HEK293 (cell line): ENCODE results near the gene S100B.

Experiments used
- REST ChIP-seq: fragments of 450-650 bp; formaldehyde crosslinking; IDR thresholded peaks from 2 replicates; pipeline ENCODE4 v1.5.1; 2016; ENCODE audit warnings: missing biosample characterization, missing genetic modification characterization
- YY1 ChIP-seq: fragments of 450-650 bp; formaldehyde crosslinking; IDR thresholded peaks from 2 replicates; pipeline ENCODE4 v1.5.1; 2018; ENCODE audit warnings: missing biosample characterization, missing genetic modification characterization
- ZNF274 ChIP-seq, 2 experiments: fragments of 200-500 bp in 1 of 2; fragments of 450-650 bp in 1 of 2; sonication (Bioruptor generic) in 1 of 2; formaldehyde crosslinking in 1 of 2; IDR thresholded peaks; 2 replicates each; pipeline versions ENCODE4 v1.5.1 to v1.6.1; 2014 to 2016; ENCODE audit warnings: borderline replicate concordance in 1 of 2, inconsistent platforms in 1 of 2, low read length in 1 of 2, missing biosample characterization in 1 of 2, missing genetic modification characterization in 1 of 2
- ZNF585B ChIP-seq: fragments of 450-650 bp; formaldehyde crosslinking; IDR thresholded peaks from 2 replicates; pipeline ENCODE4 v1.5.1; 2016; ENCODE audit warnings: missing biosample characterization, missing genetic modification characterization
- ZNF747 ChIP-seq: fragments of 450-650 bp; formaldehyde crosslinking; IDR thresholded peaks from 2 replicates; pipeline ENCODE4 v1.5.1; 2016; ENCODE audit warnings: missing biosample characterization, missing genetic modification characterization
- TF ChIP-seq, protein P1 (sequence below): fragments of 450-650 bp; formaldehyde crosslinking; IDR thresholded peaks from 2 replicates; pipeline ENCODE4 v1.5.1; 2016; ENCODE audit warnings: missing biosample characterization, missing genetic modification characterization
- TF ChIP-seq, protein P2 (sequence below): IDR thresholded peaks from 2 replicates; pipeline ENCODE4 v1.6.1; 2011; ENCODE audit warnings: mild to moderate bottlenecking, low read depth, low read length, borderline replicate concordance

- TF ChIP-seq ZNF274 (IDR thresholded peaks at IDR 0.05; ENCODE audit: low read length) (no peak), ZNF274 (tag by site-specific recombination; IDR thresholded peaks at IDR 0.05; ENCODE audit: borderline replicate concordance) (no peak), REST (tag by site-specific recombination) (no peak), YY1 (no peak), ZNF585B (tag by site-specific recombination) (no peak), ZNF747 (tag by site-specific recombination) (no peak)
- TF ChIP-seq, protein P1, sequence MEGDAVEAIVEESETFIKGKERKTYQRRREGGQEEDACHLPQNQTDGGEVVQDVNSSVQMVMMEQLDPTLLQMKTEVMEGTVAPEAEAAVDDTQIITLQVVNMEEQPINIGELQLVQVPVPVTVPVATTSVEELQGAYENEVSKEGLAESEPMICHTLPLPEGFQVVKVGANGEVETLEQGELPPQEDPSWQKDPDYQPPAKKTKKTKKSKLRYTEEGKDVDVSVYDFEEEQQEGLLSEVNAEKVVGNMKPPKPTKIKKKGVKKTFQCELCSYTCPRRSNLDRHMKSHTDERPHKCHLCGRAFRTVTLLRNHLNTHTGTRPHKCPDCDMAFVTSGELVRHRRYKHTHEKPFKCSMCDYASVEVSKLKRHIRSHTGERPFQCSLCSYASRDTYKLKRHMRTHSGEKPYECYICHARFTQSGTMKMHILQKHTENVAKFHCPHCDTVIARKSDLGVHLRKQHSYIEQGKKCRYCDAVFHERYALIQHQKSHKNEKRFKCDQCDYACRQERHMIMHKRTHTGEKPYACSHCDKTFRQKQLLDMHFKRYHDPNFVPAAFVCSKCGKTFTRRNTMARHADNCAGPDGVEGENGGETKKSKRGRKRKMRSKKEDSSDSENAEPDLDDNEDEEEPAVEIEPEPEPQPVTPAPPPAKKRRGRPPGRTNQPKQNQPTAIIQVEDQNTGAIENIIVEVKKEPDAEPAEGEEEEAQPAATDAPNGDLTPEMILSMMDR (tag by site-specific recombination) = no peak
- TF ChIP-seq, protein P2, sequence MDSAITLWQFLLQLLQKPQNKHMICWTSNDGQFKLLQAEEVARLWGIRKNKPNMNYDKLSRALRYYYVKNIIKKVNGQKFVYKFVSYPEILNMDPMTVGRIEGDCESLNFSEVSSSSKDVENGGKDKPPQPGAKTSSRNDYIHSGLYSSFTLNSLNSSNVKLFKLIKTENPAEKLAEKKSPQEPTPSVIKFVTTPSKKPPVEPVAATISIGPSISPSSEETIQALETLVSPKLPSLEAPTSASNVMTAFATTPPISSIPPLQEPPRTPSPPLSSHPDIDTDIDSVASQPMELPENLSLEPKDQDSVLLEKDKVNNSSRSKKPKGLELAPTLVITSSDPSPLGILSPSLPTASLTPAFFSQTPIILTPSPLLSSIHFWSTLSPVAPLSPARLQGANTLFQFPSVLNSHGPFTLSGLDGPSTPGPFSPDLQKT = no peak
These were observed 44.1 kb downstream of the S100B start for GRCh38 chr21:46560568-46561444.
